HEK293T (cell line): ENCODE measurements around the gene HECTD1.

Source experiments
- ARNT ChIP-seq: fragments of 450-650 bp; IDR thresholded peaks from 2 replicates; pipeline ENCODE4 v1.6.1; 2017; ENCODE audit warnings: mild to moderate bottlenecking
- BHLHE40 ChIP-seq: fragments of 450-650 bp; IDR thresholded peaks from 2 replicates; pipeline ENCODE4 v1.6.1; 2016; ENCODE audit warnings: mild to moderate bottlenecking, moderate library complexity, borderline replicate concordance
- ELF4 ChIP-seq: fragments of 450-650 bp; IDR thresholded peaks from 2 replicates; pipeline ENCODE4 v1.6.1; 2017; ENCODE audit warnings: antibody characterized with exemption
- FOXA1 ChIP-seq: fragments of 450-650 bp; IDR thresholded peaks from 2 replicates; pipeline ENCODE4 v1.6.1; 2016; ENCODE audit warnings: mild to moderate bottlenecking
- FOXM1 ChIP-seq: fragments of 450-650 bp; IDR thresholded peaks from 2 replicates; pipeline ENCODE4 v1.6.1; 2017; ENCODE audit warnings: mild to moderate bottlenecking, borderline replicate concordance
- HDGF ChIP-seq: fragments of 450-650 bp; IDR thresholded peaks from 2 replicates; pipeline ENCODE4 v1.6.1; 2017; ENCODE audit warnings: antibody characterized with exemption, borderline replicate concordance
- LEF1 ChIP-seq: fragments of 450-650 bp; IDR thresholded peaks from 2 replicates; pipeline ENCODE4 v1.6.1; 2017; ENCODE audit warnings: mild to moderate bottlenecking, borderline replicate concordance
- NFRKB ChIP-seq: fragments of 450-650 bp; IDR thresholded peaks from 2 replicates; pipeline ENCODE4 v1.6.1; 2016; ENCODE audit warnings: mild to moderate bottlenecking, moderate library complexity
- SP1 ChIP-seq: fragments of 450-650 bp; IDR thresholded peaks from 2 replicates; pipeline ENCODE4 v1.6.1; 2017
- SUZ12 ChIP-seq: fragments of 450-650 bp; IDR thresholded peaks from 2 replicates; pipeline ENCODE4 v1.6.1; 2016; ENCODE audit warnings: mild to moderate bottlenecking
- ZNF384 ChIP-seq: fragments of 450-650 bp; IDR thresholded peaks from 2 replicates; pipeline ENCODE4 v1.6.1; 2016

- TF ChIP-seq BHLHE40: no peak
- TF ChIP-seq LEF1: no peak
- TF ChIP-seq FOXM1: no peak
- no peak for TF ChIP-seq HDGF
- no peak for TF ChIP-seq ZNF384
- no peak for TF ChIP-seq ELF4
- TF ChIP-seq ARNT: no peak
- TF ChIP-seq SP1: no peak
- no peak for TF ChIP-seq FOXA1
- no peak for TF ChIP-seq NFRKB
- no peak for TF ChIP-seq SUZ12
Observed at GRCh38 chr14:31127690-31128089, 79.9 kb downstream of the HECTD1 start.
